NCI-H146 treated with DMSO at 0.1 percent for 48 hours (cell line): Measurements from ENCODE around the gene SMU1.
"Not testable (repeated sequence)": the region's sequence is repeated elsewhere in the genome, so short reads cannot be mapped to it uniquely, and the experiment has no call there.

Experiments used
- DNase-seq: peaks from one replicate; lab custom pipeline; 2025; ENCODE audit not compliant: unreplicated experiment; lab: John Stamatoyannopoulos, UW

SMU1 gene

GRCh38 chr9:33105959-33106358 is 29.5 kb upstream of the SMU1 start:
- no peak for DNase-seq

DNA sequence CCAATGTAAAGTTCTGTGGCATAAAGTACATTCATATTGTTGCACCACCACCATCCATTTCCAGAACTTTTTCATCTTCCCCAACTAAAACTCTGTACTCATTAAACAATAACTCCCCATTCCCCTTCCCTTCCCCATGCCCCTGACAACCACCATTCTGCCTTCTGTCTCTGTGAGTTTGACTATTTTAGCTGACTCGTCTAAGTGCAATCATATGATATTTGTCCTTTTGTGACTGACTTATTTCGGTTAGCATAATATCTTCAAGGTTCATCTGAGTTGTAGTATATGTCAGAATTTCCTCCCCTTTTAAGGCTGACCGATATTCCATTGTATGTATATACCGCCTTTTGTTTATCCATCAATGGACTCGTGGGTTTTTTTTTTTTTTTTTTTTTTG is 29.0 kb upstream of the SMU1 start:
- no peak for DNase-seq

- no peak for DNase-seq
Observed at GRCh38 chr9:33104401-33104800, 27.9 kb upstream of the SMU1 start.

DNA sequence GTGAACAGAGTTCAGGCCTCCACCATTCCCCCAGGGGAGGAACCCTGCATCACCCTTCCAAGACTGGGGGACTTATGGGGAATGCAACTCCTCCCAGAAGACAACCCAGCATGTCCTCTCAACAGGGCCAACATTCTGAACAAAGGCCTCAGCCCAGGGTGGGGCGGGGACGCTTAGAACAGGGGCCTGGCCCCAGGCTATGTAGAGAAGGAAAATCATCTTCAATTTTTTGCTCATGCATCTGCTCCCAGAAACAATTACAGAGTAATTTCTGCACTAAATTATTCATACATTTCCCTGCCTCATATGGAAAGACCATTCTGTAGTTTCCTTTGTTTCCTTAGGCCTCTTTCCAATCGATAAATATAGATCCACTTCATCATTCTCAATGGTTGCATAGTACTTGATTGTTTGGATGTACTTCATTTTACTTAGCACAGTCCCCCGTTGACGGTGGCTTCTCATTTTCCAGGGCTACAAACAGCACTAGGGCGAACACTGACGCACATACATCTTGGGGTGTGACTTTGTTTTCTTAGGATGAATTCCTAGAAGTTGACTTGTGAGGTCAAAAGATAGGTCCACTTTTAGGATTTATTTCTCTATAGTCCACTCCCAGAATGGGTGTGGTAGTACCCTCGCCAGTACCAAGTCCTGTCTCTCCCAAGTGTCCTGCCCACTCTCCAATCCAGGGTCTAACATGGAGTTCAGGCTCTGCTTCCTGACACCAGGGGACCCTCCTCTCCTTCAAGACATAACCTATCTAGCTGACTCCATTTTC is 27.2 kb upstream of the SMU1 start:
- DNase-seq: peak; percentile 94

GRCh38 chr9:33102551-33103210 is 26.2 kb upstream of the SMU1 start:
- DNase-seq: no peak

DNA sequence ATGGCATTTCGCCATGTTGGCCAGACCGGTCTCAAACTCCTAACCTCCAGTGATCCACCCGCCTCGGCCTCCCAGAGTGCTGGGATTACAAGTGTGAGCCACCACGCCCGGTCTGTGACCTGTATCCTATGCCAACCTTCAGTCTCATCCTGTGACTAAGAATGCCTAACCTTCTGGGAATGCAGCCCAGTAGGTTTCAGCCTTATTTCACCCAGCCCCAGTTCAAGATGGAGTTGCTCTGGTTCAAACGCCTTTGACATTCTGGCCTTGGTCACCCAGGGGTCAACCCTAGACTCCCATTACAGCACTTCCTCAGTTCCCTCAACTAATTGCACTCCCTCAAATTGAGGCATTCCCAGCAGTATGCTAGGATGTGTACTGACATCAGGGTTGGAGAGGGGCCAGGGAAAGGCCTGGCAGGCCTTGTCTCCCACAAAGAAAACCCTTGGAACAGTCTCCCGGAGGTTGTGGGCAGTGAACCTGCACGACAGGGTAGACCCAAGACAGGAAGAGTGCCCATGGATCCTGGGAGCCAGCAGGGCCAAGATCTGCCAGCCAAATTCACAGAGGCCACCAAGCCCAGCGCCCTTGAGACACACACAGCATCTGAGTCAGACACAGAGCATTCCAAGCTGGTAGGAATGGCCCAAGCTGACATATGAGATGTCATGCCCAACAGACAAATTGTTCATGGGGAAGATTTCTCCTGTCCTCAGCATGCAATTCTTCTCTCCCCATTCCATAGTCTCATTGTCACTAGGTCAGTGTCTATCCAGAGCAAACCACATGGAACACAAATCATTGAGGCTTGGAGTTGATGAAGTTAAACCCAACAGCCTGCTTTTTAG is 24.9 kb upstream of the SMU1 start:
- no peak for DNase-seq

GRCh38 chr9:33099754-33100153 is 23.3 kb upstream of the SMU1 start:
- no peak for DNase-seq

DNA sequence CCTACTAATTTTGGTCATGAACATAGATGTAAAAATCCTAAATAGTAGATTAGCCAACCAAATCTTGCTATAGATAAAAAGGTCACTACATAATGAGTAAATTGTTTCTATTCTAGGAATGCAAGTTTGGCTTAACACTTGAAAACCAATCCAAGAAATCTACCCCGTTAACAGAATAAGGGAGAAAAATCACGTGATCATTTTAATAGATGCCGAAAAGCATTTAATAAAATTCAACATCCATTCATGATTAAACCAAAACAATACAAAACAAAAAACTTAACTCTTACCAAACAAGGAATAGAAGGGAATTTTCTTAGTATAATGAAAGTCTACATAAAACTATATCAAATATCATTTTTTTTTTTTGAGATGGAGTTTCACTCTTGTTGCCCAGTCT is 20.7 kb upstream of the SMU1 start:
- DNase-seq: no peak

DNA sequence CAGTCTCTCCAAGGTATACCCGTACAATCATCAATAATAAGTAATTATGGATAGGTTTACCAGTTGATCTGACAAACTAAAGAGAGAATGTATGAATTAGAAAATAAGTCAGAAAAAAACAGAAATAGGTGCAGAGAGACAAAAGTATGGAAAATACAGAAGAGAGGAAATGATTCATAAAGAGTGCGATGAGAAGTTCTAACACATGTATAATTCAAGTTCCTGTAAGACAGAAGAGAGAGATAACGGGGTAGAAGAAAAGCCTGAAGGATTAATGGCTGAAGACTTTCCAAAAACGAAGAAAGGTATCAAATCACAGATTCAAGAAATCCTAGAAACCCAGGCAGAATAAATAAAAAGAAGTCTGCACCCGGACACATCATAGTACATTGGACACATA is 16.2 kb upstream of the SMU1 start:
- no peak for DNase-seq

DNA sequence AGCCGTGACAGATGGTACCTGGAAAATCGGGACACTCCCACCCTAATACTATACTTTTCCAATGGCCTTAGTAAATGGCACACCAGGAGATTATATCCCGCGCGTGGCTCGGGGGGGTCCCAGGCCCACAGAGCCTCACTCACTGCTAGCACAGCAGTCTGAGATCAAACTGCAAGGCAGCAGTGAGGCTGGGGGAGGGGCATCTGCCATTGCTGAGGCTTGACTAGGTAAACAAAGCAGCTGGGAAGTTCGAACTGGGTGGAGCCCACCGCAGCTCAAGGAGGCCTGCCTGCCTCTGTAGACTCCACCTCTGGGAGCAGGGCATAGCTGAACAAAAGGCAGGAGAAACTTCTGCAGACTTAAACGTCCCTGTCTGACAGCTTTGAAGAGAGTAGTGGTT is 9.2 kb upstream of the SMU1 start:
- DNase-seq: not testable (repeated sequence)

DNA sequence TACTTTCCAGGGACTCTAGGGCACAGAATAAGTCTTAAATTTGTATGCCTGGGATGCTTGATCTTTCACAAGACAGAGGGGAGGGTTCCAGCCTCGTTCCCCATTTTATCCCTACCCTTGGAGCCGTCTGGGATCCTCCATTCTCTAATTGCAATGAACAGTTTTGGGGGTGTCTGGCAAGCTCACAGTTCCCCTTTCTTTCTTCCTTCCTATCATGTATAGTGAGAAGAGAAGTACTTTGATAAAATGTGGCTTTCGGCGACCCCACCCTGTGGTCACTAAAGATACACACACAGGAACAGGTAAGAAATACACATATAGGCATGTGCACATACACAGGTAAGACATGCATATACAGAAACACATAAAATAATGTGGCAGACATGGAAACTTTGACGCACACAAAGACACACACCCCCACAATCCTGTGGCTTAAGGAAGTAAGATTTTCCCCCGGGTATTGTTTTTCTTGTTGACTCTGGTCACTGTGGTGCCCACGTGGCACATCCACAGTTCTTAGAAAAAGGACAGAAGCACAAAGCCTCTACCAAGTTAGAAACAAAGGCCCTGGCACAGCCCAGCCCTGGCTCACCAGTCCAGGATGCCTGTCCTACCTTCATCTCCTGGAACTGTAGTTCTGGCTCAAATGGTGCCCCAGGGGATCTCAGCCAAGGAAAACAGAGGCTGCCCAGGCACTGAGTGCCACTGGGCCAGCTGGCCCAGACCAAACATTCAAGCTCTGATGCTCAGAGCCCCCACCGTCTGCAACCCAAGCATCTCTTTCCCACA is 6.3 kb upstream of the SMU1 start:
- no peak for DNase-seq

DNA sequence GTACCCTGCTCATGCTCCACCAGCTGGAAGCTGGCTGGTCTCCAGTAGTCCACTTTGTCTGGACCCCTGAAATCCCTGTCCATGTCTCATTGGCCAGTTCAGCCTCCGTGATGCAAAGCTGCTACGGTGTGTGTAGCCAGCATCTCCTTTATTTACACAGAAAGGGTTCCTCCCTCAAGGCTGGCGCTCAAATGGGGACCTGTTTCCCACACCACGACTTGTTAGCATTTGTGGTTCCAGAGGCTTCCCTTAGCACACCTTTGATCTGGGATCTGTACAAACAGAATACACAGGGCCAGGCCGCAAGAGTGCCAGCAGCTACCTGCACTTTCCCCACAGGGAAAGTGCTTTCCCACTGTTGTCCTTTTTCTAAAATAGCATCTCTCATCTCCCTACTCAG is 5.7 kb upstream of the SMU1 start:
- no peak for DNase-seq

GRCh38 chr9:33081128-33081851 is 4.8 kb upstream of the SMU1 start:
- peak; percentile 96 for DNase-seq

- DNase-seq: no peak
Observed at GRCh38 chr9:33080534-33080933, 4.1 kb upstream of the SMU1 start.

GRCh38 chr9:33068991-33069390 is 7.5 kb downstream of the SMU1 start:
- DNase-seq: no peak

GRCh38 chr9:33065157-33066076 is 11.1 kb downstream of the SMU1 start:
- no peak for DNase-seq

DNA sequence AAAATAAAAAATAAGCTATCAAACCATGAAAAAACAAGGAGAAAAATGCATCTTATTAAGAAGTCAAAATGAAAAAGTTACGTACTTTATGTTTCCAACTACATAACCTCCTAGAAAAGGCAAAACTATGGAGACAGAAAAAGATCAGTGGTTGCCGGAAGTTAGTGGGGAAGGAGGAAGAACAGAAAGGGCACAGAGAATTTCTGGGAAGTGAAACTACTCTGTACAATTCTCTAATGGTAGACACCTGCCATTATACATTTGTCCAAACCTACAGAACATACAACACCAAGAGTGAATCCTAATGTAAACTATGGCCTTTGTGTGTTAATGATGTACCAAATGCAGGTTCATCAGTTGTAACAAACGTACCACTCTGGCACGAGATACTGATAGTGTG is 25.3 kb downstream of the SMU1 start:
- DNase-seq: no peak

DNA sequence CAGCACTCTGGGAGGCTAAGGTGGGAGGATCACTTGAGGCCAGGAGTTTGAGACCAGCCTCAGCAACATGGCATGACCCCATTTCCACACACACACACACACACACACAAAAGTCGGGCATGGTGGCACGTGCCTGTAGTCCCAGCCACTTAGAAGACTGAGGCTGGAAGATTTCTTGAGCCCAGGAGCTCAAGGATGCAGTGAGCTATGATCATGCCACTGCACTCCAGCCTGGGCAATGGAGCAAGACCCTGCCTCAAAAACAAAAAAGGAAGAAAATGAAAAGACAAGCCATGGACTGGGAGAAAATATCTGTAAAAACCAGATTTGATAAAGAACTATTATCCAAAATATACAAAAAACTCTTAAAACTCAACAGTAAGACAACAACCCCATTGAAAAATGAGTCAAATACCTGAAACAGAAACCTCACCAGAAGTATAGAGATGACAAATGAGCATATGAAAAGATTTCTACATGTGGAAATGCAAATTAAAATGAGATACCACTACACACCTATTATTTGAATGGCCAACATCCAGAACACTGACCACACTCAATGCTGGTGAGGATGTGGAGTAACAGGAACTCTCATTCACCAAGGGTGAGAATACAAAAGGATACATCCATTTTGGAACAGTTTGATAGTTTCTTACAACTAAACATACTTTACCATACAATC is 26.7 kb downstream of the SMU1 start:
- DNase-seq: no peak

DNA sequence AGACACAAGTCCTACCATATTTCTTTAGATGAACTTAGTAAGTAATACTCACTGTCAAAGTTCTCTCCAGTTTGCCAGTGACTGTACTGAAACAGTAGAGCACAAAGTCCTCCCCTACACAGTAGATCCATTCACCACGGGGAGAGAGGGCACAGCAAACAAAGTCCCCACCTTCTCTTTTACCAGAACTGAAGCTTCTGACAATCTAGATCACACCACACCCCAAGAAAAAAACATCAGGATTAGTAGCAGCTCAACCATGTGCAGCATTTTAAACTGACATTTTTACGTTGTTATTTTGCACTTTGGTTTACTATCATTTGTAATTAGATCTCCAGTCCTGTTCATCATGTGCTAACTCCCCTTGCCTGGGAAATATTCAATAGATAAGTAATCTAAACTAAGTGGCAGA is 28.4 kb downstream of the SMU1 start:
- DNase-seq: no peak
